HEK293T (cell line): Measurements from ENCODE around the gene AMY1C.
"Not testable (repeated sequence)": the region's sequence is repeated elsewhere in the genome, so short reads cannot be mapped to it uniquely, and the experiment has no call there.

Experiments
- ARNT ChIP-seq: fragments of 450-650 bp; IDR thresholded peaks from 2 replicates; pipeline ENCODE4 v1.6.1; 2017; ENCODE audit warnings: mild to moderate bottlenecking
- BHLHE40 ChIP-seq: fragments of 450-650 bp; IDR thresholded peaks from 2 replicates; pipeline ENCODE4 v1.6.1; 2016; ENCODE audit warnings: mild to moderate bottlenecking, moderate library complexity, borderline replicate concordance
- CTBP1 ChIP-seq: fragments of 450-650 bp; IDR thresholded peaks from 2 replicates; pipeline ENCODE4 v1.6.1; 2016; ENCODE audit warnings: borderline replicate concordance
- ELF4 ChIP-seq: fragments of 450-650 bp; IDR thresholded peaks from 2 replicates; pipeline ENCODE4 v1.6.1; 2017; ENCODE audit warnings: antibody characterized with exemption
- FOXA1 ChIP-seq: fragments of 450-650 bp; IDR thresholded peaks from 2 replicates; pipeline ENCODE4 v1.6.1; 2016; ENCODE audit warnings: mild to moderate bottlenecking
- FOXK2 ChIP-seq: fragments of 450-650 bp; IDR thresholded peaks from 2 replicates; pipeline ENCODE4 v1.6.1; 2016; ENCODE audit warnings: mild to moderate bottlenecking
- FOXM1 ChIP-seq: fragments of 450-650 bp; IDR thresholded peaks from 2 replicates; pipeline ENCODE4 v1.6.1; 2017; ENCODE audit warnings: mild to moderate bottlenecking, borderline replicate concordance
- HDGF ChIP-seq: fragments of 450-650 bp; IDR thresholded peaks from 2 replicates; pipeline ENCODE4 v1.6.1; 2017; ENCODE audit warnings: antibody characterized with exemption, borderline replicate concordance
- NFRKB ChIP-seq: fragments of 450-650 bp; IDR thresholded peaks from 2 replicates; pipeline ENCODE4 v1.6.1; 2016; ENCODE audit warnings: mild to moderate bottlenecking, moderate library complexity
- SP1 ChIP-seq: fragments of 450-650 bp; IDR thresholded peaks from 2 replicates; pipeline ENCODE4 v1.6.1; 2017
- TARDBP ChIP-seq: fragments of 450-650 bp; IDR thresholded peaks from 2 replicates; pipeline ENCODE4 v1.6.1; 2016
- ZNF384 ChIP-seq: fragments of 450-650 bp; IDR thresholded peaks from 2 replicates; pipeline ENCODE4 v1.6.1; 2016
- TF ChIP-seq, protein P1 (sequence below): fragments of 450-650 bp; IDR thresholded peaks from 2 replicates; pipeline ENCODE4 v1.6.1; 2016

DNA sequence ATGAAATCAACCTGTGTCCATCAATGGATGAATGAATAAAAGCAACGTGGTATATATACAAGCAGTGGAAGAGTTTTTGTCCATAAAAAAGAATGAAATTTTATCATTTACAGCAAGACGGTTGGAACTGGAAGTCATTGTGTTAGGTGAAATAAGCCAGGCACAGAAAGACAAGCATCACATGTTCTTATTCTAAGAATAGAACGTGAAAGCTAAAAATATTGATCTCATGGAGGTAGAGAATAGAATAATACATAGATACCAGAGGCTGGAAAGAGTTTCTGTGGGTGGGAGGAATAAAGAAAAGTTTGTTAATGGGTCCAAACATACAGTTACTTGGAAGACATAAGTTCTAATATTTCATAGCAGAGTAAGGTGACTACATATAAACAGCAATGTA, 39.3 kb upstream of the AMY1C start:
- not testable (repeated sequence) for TF ChIP-seq FOXM1, ARNT, ELF4, ZNF384, FOXA1, BHLHE40, TARDBP, SP1, FOXK2, NFRKB, HDGF, CTBP1
- TF ChIP-seq, protein P1, sequence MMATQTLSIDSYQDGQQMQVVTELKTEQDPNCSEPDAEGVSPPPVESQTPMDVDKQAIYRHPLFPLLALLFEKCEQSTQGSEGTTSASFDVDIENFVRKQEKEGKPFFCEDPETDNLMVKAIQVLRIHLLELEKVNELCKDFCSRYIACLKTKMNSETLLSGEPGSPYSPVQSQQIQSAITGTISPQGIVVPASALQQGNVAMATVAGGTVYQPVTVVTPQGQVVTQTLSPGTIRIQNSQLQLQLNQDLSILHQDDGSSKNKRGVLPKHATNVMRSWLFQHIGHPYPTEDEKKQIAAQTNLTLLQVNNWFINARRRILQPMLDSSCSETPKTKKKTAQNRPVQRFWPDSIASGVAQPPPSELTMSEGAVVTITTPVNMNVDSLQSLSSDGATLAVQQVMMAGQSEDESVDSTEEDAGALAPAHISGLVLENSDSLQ = not testable (repeated sequence)
